Measurements from ENCODE around the gene BRIP1.

DNA sequence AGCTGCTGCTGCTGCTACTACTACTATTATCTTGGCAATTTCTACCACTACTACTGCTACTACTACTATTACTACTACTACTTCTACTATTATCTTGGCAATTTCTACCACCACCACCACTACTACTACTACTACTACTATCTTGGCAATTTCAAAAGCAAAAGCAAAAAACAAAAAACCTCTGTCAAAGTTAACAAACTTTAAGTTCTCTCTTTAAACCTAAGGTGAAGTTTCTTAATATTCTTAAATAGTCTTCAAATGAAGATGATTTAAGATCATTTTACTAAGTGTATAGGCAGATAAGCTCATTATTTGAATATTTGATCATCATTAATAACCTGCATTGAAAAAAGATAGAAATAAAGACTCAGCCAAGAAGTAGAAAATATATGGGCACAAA lies 118.5 kb downstream of the BRIP1 start:
- TF ChIP-seq JUN (IDR thresholded peaks at IDR 0.05; ENCODE audit: borderline replicate concordance, insufficient read depth, insufficient read length, low read depth), result no peak
- no peak for TF ChIP-seq MYC (IDR thresholded peaks at IDR 0.05; ENCODE audit: low read depth, low read length)
- TF ChIP-seq, protein P1, sequence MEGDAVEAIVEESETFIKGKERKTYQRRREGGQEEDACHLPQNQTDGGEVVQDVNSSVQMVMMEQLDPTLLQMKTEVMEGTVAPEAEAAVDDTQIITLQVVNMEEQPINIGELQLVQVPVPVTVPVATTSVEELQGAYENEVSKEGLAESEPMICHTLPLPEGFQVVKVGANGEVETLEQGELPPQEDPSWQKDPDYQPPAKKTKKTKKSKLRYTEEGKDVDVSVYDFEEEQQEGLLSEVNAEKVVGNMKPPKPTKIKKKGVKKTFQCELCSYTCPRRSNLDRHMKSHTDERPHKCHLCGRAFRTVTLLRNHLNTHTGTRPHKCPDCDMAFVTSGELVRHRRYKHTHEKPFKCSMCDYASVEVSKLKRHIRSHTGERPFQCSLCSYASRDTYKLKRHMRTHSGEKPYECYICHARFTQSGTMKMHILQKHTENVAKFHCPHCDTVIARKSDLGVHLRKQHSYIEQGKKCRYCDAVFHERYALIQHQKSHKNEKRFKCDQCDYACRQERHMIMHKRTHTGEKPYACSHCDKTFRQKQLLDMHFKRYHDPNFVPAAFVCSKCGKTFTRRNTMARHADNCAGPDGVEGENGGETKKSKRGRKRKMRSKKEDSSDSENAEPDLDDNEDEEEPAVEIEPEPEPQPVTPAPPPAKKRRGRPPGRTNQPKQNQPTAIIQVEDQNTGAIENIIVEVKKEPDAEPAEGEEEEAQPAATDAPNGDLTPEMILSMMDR (IDR thresholded peaks at IDR 0.05; ENCODE audit: extremely low read depth in 1 of 2, insufficient read depth in 1 of 2, low read depth in 1 of 2, low read length in 2 of 2), result no peak
- TF ChIP-seq POLR2AphosphoS5 (IDR thresholded peaks at IDR 0.05; ENCODE audit: insufficient read depth, low read depth, low read length), result no peak
- TF ChIP-seq, protein P2, sequence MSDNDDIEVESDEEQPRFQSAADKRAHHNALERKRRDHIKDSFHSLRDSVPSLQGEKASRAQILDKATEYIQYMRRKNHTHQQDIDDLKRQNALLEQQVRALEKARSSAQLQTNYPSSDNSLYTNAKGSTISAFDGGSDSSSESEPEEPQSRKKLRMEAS (IDR thresholded peaks at IDR 0.05; ENCODE audit: insufficient read depth, insufficient read length), result no peak
- TF ChIP-seq EZH2 (IDR thresholded peaks at IDR 0.05; ENCODE audit: borderline replicate concordance, low read depth, low read length, severe bottlenecking), result no peak
